ENCODE data around the gene FHOD1. TPM values are rescaled to one million over a fixed set of nuclear protein-coding genes. Genes with fewer than 3 reads are reported as not detected.
A peak's percentile ranks its signal among the peaks of the same experiment; 100 is the strongest.

FHOD1 gene
- total and polyA plus RNA-seq, 2 of the 13 experiments (the other 11 are each of a cell fraction or from before 2014, with no cell fraction given) = 20.0 to 20.8 TPM

DNA sequence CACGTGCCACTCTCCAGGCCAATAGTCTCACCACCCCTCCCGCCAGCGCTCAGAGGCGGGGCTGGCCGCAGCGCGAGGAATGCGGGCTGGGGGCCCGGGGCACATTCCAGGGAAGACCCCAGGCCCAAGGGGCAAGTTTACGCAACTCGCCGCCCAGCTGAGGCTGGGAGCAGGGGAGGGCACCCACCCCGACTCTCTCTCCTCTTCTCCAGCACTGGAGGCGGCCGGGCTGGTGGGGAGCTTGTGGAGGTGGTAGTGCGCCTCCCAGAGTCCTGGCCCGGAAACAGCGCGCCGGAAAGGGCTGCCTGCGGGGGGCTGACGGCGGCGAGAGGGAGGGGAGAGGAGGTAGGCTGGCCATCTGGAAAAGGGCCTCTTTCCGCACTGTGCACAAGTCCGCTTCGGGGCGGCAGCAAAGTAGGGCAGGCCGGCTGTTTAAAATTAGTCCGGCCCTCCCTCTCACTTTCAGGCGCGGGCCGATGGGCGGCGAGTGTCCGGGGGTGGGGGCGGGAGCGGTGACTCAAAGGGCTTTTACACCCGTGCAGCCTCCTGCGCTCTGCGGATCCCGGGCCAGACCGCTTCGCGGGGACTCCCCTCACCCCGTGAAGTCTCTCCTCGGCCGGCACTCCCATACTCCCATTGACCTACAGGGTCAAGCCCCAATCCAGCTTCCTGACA is 1.1 kb downstream of the FHOD1 start (continued):
- TF ChIP-seq ATF4 (CRISPR knock-in tag; IDR thresholded peaks at IDR 0.05) = peak in 1 of 2 experiments; percentile 72; a peak in 2 of 4 replicates
- peak; percentile 17 for TF ChIP-seq DBP (CRISPR knock-in tag; IDR thresholded peaks at IDR 0.05; ENCODE audit: not compliant biosample characterization)
- peak; percentile 89 for TF ChIP-seq HNF1B (CRISPR knock-in tag; IDR thresholded peaks at IDR 0.05)
- no peak for TF ChIP-seq CREB1 (IDR thresholded peaks at IDR 0.05)
- no peak; the same call in 1 of the 2 replicates for TF ChIP-seq CREB1 (CRISPR knock-in tag; IDR thresholded peaks at IDR 0.05)

DNA sequence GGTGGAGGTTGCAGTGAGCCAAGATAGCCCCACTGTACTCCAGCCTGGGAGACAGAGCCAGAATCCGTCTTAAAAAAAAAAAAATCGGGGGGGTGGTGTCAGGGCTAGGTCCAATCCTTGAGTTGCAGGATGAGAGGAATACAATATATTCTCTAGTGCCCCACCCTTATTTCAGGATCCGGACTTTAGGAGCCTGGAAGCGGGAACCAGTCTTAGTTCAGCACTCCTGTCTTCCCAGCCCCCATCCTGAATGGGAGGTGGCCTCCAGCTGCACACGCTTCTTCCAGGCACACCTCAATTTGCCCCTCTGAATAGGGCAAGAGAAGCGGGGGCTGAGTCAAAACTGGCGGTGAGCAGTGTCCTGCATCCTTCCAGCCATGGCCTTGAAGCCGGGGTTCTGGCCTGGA is 1.6 kb downstream of the FHOD1 start:
- H3K4me2 ChIP-seq (ENCODE audit: low read depth, low read length) = peak overlapping the region; percentile 97
- H3K9ac ChIP-seq (ENCODE audit: insufficient read depth, low read depth, low read length) = peak overlapping the region; percentile 69
- no peaks in the 10 kb centered on the region for H4K20me1 ChIP-seq (ENCODE audit: insufficient read depth, low read length)
- ChIA-PET POLR2A (interaction anchor here (0.6 to 6.1 kb wide), 10 partner anchors 12 to 185 kb away, joined by 3 to 71 read pairs (median 6); partner anchors contain the start of genes HSD11B2, PLEKHG4 and TMEM208), CTCF (ENCODE audit: low intra/inter-chr PET ratio, low total read pairs) (interaction anchor here (1.3 kb wide), 1 partner anchor 268 kb away, joined by 3 read pairs; no protein-coding TSS in a partner anchor)
- intact Hi-C loops (cut with micrococcal nuclease; ENCODE audit: unreplicated experiment) = loop anchor here (2.0 kb wide), 1 partner anchor 53 kb away; the partner anchor contains the start of gene E2F4
- H2AFZ ChIP-seq (ENCODE audit: low read length) = no peak overlapping the region
- ATAC-seq = no peak
- H3K36me3 ChIP-seq (replicated peaks in 1 of 2; ENCODE audit: control insufficient read depth in 1 of 2, insufficient read depth in 2 of 2, low read length in 2 of 2) = peaks cover 0 to 2% of the 10 kb centered on the region in 2 experiments; a peak in 2 of 5 replicates
- no peak for FAIRE-seq
- H3K79me2 ChIP-seq (ENCODE audit: insufficient read depth, low read length) = no peaks in the 10 kb centered on the region
- H3K9me3 ChIP-seq (ENCODE audit: low read length) = no peaks in the 10 kb centered on the region
- peak overlapping the region; percentile 73 for H3K27ac ChIP-seq (ENCODE audit: extremely low read length, insufficient read depth, low read length)
- in situ Hi-C loops (cut with HindIII; ENCODE audit: extremely low pct_ligation_motif_present, low pct_unique_long_range_greater_than_20kb) = no loop called here
- BruUV-seq (replicated peaks) = no TSS peak
- DNase-seq (ENCODE audit: low spot score) = no peak
- H3K4me1 ChIP-seq (ENCODE audit: insufficient read depth, low read length) = peaks cover 70% of the 10 kb centered on the region
- 22% methylated on average over 8 of the region's 8 CpGs for WGBS (ENCODE audit: low lambda C conversion rate)
- peaks cover 0 to 20% of the 10 kb centered on the region in 2 experiments; a peak in 3 of 5 replicates for H3K27me3 ChIP-seq (ENCODE audit: control insufficient read depth in 1 of 2, insufficient read depth in 2 of 2, low read length in 2 of 2)
- peak overlapping the region; percentile 63 to 85 (median 82); a peak in 5 of 6 replicates for H3K4me3 ChIP-seq (replicated peaks in 1 of 3; ENCODE audit: insufficient read depth in 1 of 3, low read depth in 2 of 3, low read length in 3 of 3)
- TF ChIP-seq, protein P1, sequence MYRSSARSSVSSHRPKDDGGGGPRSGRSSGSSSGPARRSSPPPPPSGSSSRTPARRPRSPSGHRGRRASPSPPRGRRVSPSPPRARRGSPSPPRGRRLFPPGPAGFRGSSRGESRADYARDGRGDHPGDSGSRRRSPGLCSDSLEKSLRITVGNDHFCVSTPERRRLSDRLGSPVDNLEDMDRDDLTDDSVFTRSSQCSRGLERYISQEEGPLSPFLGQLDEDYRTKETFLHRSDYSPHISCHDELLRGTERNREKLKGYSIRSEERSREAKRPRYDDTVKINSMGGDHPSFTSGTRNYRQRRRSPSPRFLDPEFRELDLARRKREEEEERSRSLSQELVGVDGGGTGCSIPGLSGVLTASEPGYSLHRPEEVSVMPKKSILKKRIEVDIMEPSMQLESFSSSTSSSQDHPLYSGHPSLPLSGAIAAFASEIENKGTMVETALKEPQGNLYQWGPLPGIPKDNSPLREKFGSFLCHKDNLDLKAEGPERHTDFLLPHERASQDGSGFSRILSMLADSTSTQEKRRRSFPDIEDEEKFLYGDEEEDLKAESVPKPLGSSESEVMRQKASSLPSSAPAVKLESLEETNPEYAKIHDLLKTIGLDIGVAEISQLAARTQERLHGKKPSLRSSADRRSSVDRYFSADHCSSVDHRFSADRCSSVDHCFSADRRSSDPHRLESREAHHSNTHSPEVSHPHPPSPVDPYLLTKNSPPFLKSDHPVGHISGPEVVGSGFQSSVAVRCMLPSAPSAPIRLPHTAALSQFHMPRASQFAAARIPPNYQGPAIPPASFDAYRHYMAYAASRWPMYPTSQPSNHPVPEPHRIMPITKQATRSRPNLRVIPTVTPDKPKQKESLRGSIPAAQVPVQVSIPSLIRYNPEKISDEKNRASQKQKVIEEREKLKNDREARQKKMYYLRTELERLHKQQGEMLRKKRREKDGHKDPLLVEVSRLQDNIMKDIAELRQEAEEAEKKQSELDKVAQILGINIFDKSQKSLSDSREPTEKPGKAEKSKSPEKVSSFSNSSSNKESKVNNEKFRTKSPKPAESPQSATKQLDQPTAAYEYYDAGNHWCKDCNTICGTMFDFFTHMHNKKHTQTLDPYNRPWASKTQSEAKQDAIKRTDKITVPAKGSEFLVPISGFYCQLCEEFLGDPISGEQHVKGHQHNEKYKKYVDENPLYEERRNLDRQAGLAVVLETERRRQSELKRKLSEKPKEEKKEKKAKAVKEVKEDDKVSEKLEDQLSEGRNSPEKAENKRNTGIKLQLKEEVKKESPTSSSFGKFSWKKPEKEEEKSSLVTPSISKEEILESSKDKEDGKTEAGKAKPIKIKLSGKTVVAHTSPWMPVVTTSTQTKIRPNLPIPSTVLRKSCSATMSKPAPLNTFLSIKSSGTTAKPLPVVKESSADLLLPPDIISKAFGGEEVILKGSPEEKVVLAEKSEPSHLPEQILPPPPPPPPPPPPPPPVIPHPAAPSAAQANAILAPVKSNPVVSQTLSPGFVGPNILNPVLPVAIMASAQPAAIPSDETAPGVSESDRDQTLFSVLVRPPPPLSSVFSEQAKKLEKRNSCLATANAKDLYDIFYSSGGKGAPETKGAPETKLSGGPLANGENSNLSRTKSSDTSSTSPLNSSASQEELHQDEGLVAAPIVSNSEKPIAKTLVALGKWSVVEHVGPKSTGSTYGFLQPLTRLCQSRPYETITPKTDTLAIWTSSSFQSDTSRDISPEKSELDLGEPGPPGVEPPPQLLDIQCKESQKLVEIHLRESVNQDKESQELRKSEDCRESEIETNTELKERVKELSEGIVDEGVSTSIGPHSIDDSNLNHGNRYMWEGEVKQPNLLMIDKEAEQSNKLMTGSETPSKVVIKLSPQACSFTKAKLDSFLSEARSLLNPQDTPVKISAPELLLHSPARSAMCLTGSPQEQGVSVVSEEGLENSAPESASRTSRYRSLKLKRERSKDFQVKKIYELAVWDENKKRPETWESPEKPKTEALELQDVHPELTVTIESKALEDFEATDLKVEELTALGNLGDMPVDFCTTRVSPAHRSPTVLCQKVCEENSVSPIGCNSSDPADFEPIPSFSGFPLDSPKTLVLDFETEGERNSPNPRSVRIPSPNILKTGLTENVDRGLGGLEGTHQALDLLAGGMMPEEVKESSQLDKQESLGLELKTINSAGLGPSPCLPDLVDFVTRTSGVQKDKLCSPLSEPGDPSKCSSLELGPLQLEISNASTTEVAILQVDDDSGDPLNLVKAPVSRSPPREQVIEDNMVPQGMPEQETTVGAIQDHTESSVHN (CRISPR knock-in tag; IDR thresholded peaks at IDR 0.05) = peak; percentile 89; the same call in 1 of the 2 replicates
- TF ChIP-seq NFKB2 (CRISPR knock-in tag; IDR thresholded peaks at IDR 0.05; ENCODE audit: borderline replicate concordance) = no peak
- TF ChIP-seq ZNF296 (CRISPR knock-in tag; conservative IDR thresholded peaks at IDR 0.05) = no peak
- no peak for TF ChIP-seq POGZ (CRISPR knock-in tag; IDR thresholded peaks at IDR 0.05)
